OCI-LY3 (cell line): ENCODE results near the gene MTX1.

Source experiments
- EZH2phosphoT487 ChIP-seq: fragments of 200-600 bp; shearing (Covaris generic); IDR thresholded peaks from 2 replicates; pipeline ENCODE4 v1.6.1; 2018; ENCODE audit warnings: antibody characterized with exemption, mixed run types, low read depth
- TF ChIP-seq, protein P1 (sequence below): fragments of 200-600, 300-600 bp; sonication (generic); IDR thresholded peaks from 2 replicates; pipeline ENCODE4 v1.5.1; 2014; ENCODE audit warnings: antibody characterized with exemption, low read length, low read depth

DNA sequence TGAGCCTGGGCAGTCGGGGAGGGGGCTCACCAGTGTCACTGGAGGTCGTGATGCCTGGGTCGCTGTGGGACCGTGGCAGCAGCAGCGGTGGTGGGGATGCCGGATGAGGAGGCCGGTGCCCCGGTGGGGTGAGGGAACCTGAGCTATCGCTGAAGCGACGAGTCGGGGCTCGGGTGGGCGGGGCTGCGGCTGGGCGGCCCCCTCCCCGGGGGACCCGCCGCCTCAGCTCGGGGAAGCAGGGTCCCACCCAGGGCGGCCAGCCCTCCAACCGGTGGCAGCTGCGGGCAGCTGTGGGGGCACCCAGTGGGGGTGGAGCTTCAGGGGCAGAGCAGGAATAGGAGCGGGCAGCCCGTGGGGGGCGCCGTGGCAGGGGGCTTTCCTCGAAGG, 41.7 kb downstream of the MTX1 start:
- TF ChIP-seq, protein P1, sequence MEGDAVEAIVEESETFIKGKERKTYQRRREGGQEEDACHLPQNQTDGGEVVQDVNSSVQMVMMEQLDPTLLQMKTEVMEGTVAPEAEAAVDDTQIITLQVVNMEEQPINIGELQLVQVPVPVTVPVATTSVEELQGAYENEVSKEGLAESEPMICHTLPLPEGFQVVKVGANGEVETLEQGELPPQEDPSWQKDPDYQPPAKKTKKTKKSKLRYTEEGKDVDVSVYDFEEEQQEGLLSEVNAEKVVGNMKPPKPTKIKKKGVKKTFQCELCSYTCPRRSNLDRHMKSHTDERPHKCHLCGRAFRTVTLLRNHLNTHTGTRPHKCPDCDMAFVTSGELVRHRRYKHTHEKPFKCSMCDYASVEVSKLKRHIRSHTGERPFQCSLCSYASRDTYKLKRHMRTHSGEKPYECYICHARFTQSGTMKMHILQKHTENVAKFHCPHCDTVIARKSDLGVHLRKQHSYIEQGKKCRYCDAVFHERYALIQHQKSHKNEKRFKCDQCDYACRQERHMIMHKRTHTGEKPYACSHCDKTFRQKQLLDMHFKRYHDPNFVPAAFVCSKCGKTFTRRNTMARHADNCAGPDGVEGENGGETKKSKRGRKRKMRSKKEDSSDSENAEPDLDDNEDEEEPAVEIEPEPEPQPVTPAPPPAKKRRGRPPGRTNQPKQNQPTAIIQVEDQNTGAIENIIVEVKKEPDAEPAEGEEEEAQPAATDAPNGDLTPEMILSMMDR: no peak
- no peak for TF ChIP-seq EZH2phosphoT487
